IPS-NIHi7 (cell line): ENCODE measurements around the gene LHFPL6.

Experiments
- DNase-seq: peaks from one replicate; pipeline ENCODE4 v3.0.0; 2012; ENCODE audit warnings: mixed read lengths; ENCODE audit errors: extremely low spot score

Gene LHFPL6

GRCh38 chr13:39411511-39411910 lies 191.5 kb downstream of the LHFPL6 start:
- DNase-seq = no peak

- DNase-seq = no peak
Measured at GRCh38 chr13:39410964-39411363, 192.0 kb downstream of the LHFPL6 start.

- DNase-seq = no peak
Measured at GRCh38 chr13:39410096-39410901, 192.7 kb downstream of the LHFPL6 start.

GRCh38 chr13:39408512-39408911 lies 194.5 kb downstream of the LHFPL6 start:
- DNase-seq = no peak

GRCh38 chr13:39407786-39408185 lies 195.2 kb downstream of the LHFPL6 start:
- DNase-seq = no peak

- no peak for DNase-seq
Measured at GRCh38 chr13:39407138-39407537, 195.9 kb downstream of the LHFPL6 start.

GRCh38 chr13:39406688-39407087 lies 196.3 kb downstream of the LHFPL6 start:
- DNase-seq = peak; percentile 34

GRCh38 chr13:39405596-39406205 lies 197.3 kb downstream of the LHFPL6 start:
- DNase-seq = no peak

GRCh38 chr13:39405107-39405506 lies 197.9 kb downstream of the LHFPL6 start:
- DNase-seq = no peak

GRCh38 chr13:39403106-39403505 lies 199.9 kb downstream of the LHFPL6 start:
- DNase-seq = no peak

GRCh38 chr13:39402221-39402970 lies 200.6 kb downstream of the LHFPL6 start:
- DNase-seq = no peak

- no peak for DNase-seq
Measured at GRCh38 chr13:39401756-39402155, 201.2 kb downstream of the LHFPL6 start.

GRCh38 chr13:39401046-39401705 lies 201.8 kb downstream of the LHFPL6 start:
- DNase-seq = no peak

- DNase-seq = no peak
Measured at GRCh38 chr13:39399102-39399501, 203.9 kb downstream of the LHFPL6 start.

GRCh38 chr13:39397896-39398265 lies 205.1 kb downstream of the LHFPL6 start:
- no peak for DNase-seq

- DNase-seq = no peak
Measured at GRCh38 chr13:39397226-39397895, 205.6 kb downstream of the LHFPL6 start.

- no peak for DNase-seq
Measured at GRCh38 chr13:39394796-39395678, 208.0 kb downstream of the LHFPL6 start.

GRCh38 chr13:39391761-39392160 lies 211.2 kb downstream of the LHFPL6 start:
- no peak for DNase-seq

- DNase-seq = no peak
Measured at GRCh38 chr13:39389013-39389412, 214.0 kb downstream of the LHFPL6 start.

- DNase-seq = peak; percentile 61
Measured at GRCh38 chr13:39385621-39386231, 217.3 kb downstream of the LHFPL6 start.
